SK-N-SH treated with all-trans-retinoic acid at 6 μM for 48 hours (cell line): ENCODE data around the gene UPK1B.

Experiments used
- ISL1 ChIP-seq: fragments of 250-450 bp; sonication (Bioruptor Pico); IDR thresholded peaks from 2 replicates; pipeline ENCODE4 v2.1.2; 2022; ENCODE audit warnings: mild to moderate bottlenecking, moderate library complexity
- PATZ1 ChIP-seq: fragments of 250-450 bp; sonication (Bioruptor Pico); IDR thresholded peaks from 2 replicates; pipeline ENCODE4 v1.8.0; 2020; ENCODE audit warnings: mild to moderate bottlenecking, moderate library complexity, borderline replicate concordance
- RARB ChIP-seq: fragments of 250-450 bp; sonication (Bioruptor Pico); IDR thresholded peaks from 2 replicates; pipeline ENCODE4 v1.8.0; 2021; ENCODE audit warnings: mild to moderate bottlenecking, moderate library complexity
- TCF4 ChIP-seq: fragments of 250-450 bp; sonication (Bioruptor Pico); IDR thresholded peaks from 2 replicates; pipeline ENCODE4 v1.8.0; 2021; ENCODE audit warnings: mild to moderate bottlenecking, moderate library complexity, borderline replicate concordance
- ZFP3 ChIP-seq: fragments of 250-450 bp; sonication (Bioruptor Pico); IDR thresholded peaks from 2 replicates; pipeline ENCODE4 v1.5.0; 2020; ENCODE audit warnings: mild to moderate bottlenecking, moderate library complexity
- ZNF70 ChIP-seq: fragments of 450-650 bp; formaldehyde crosslinking; IDR thresholded peaks from 2 replicates; pipeline ENCODE4 v1.5.0; 2020; ENCODE audit warnings: mild to moderate bottlenecking, moderate library complexity

GRCh38 chr3:119237299-119237698 is 63.9 kb downstream of the UPK1B start:
- TF ChIP-seq ZNF70: no peak
- no peak for TF ChIP-seq PATZ1 (CRISPR knock-in tag)
- no peak for TF ChIP-seq RARB (CRISPR knock-in tag)
- TF ChIP-seq ZFP3 (CRISPR knock-in tag): no peak
- no peak for TF ChIP-seq ISL1 (CRISPR knock-in tag)
- no peak for TF ChIP-seq TCF4 (CRISPR knock-in tag)
